K562 (cell line): Measurements from ENCODE around the gene GCDH. TPM values are rescaled to one million over a fixed set of nuclear protein-coding genes. Genes with fewer than 3 reads are reported as not detected.

Source experiments
- ATF1 ChIP-seq, 2 experiments: fragments of 450-650 bp in 1 of 2; IDR thresholded peaks; 2 replicates each; pipeline ENCODE4 v1.6.1; 2016; ENCODE audit warnings: missing compliant biosample characterization in 1 of 2, missing genetic modification characterization in 1 of 2
- DIDO1 ChIP-seq: fragments of 450-650 bp; IDR thresholded peaks from 2 replicates; pipeline ENCODE4 v1.6.1; 2016; ENCODE audit warnings: low read depth, missing biosample characterization, missing genetic modification characterization
- NR2C2 ChIP-seq, 2 experiments: fragments of 200-800 bp in 1 of 2; sonication (Bioruptor generic) in 1 of 2; sonication (generic) in 1 of 2; formaldehyde crosslinking in 1 of 2; IDR thresholded peaks; 2 replicates each; pipeline versions ENCODE4 v1.6.1 to v1.8.0; 2016 to 2022; ENCODE audit warnings: mild to moderate bottlenecking in 1 of 2, missing compliant biosample characterization in 1 of 2, missing genetic modification characterization in 1 of 2, missing genetic modification reagents in 1 of 2
- SMAD1 ChIP-seq: fragments of 150-350 bp; IDR thresholded peaks from 2 replicates; pipeline ENCODE4 v1.6.1; 2014; ENCODE audit warnings: low read length, low read depth; ENCODE audit not compliant: partially characterized antibody
- SOX6 ChIP-seq: fragments of 450-650 bp; IDR thresholded peaks from 2 replicates; pipeline ENCODE4 v1.6.1; 2014; ENCODE audit warnings: mild to moderate bottlenecking
- ZNF217 ChIP-seq: sonication (generic); formaldehyde crosslinking; IDR thresholded peaks from 2 replicates; pipeline ENCODE4 v1.8.0; 2022; ENCODE audit warnings: mild to moderate bottlenecking, missing genetic modification reagents
- ZNF436 ChIP-seq: fragments of 250-450, 450-650 bp; sonication (Bioruptor Pico); formaldehyde crosslinking; IDR thresholded peaks from 2 replicates; pipeline ENCODE4 v1.7.0; 2020; ENCODE audit warnings: mild to moderate bottlenecking
- ZNF589 ChIP-seq: fragments of 200-800 bp; sonication (Bioruptor generic); IDR thresholded peaks from 2 replicates; pipeline ENCODE4 v1.6.1; 2016; ENCODE audit warnings: low read depth, missing genetic modification characterization, missing compliant biosample characterization
- ZNF766 ChIP-seq: fragments of 200-800 bp; sonication (Bioruptor generic); conservative IDR thresholded peaks from 2 replicates; pipeline ENCODE4 v1.6.1; 2016; ENCODE audit warnings: missing genetic modification characterization, missing compliant biosample characterization
- polyA plus RNA-seq, 8 experiments: library from polyadenylated mRNA; depleted of rRNA in 4 of 8; stranded (reverse) in 5 of 8; unstranded in 3 of 8; fragments of >200 nt; fragmentation: Nextera tagmentation in 2 of 8; fragmentation: Illumina TruSeq in 1 of 8; extraction: Ambion mirVana in 2 of 8; extraction: Trizol in 1 of 8; gene quantifications; 2 replicates each; pipeline versions ENCODE4 v1.2.1 to v1.2.3, GENCODE V29; 2011 to 2014; ENCODE audit warnings: inconsistent platforms in 1 of 8, missing spikeins in 1 of 8
- total RNA-seq, 7 experiments: library from RNA; depleted of rRNA in 6 of 7; stranded (reverse); fragments of >200 nt in 6 of 7; fragmentation: Illumina TruSeq in 2 of 7; extraction: Trizol in 2 of 7; gene quantifications; 2 replicates each; pipeline versions ENCODE4 v1.2.1 to v1.2.3, GENCODE V29; 2011 to 2021; ENCODE audit warnings: low replicate concordance in 1 of 7
- TF ChIP-seq, protein P1 (sequence below): fragments of 450-650 bp; IDR thresholded peaks from 2 replicates; pipeline ENCODE4 v1.7.0; 2016; ENCODE audit warnings: borderline replicate concordance
- TF ChIP-seq, protein P2 (sequence below): fragments of 450-650 bp; conservative IDR thresholded peaks from 2 replicates; pipeline ENCODE4 v1.6.1; 2016; ENCODE audit warnings: missing genetic modification characterization, low read depth, mild to moderate bottlenecking, missing compliant biosample characterization, moderate library complexity
- TF ChIP-seq, protein P3 (sequence below): fragments of 450-650 bp; IDR thresholded peaks from 2 replicates; pipeline ENCODE4 v1.6.1; 2016; ENCODE audit warnings: mild to moderate bottlenecking, moderate library complexity

The GCDH gene
- total and polyA plus RNA-seq, 9 of the 15 experiments (the other 6 are each of a cell fraction or from before 2014, with no cell fraction given): 2.9 to 50.8 (median 19.1) TPM

DNA sequence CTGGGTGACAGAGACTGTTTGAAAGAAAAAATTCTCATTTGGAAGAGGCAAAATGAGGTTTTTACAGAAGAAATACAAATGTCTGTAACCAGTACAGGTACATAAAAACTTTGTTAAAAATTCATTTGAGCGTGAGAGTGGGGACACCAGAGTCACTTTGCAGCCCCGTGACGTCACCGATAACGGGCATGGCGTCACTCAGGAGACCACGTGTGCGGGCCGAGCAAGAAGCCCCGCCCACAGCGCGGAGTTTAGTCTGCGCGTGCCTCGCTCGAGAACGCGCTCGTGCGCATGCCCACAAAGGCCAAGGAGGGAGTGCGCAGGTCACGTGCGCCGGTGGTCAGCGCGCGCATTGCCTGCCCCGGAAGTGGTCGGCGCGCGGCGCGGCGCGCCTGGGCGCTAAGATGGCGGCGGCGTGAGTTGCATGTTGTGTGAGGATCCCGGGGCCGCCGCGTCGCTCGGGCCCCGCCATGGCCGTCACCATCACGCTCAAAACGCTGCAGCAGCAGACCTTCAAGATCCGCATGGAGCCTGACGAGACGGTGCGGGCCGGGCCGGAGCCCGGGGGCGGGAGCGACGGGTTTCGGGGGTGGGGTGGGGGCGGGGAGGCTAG lies 54.6 kb downstream of the GCDH start, which contains the start of gene RAD23A (continued):
- TF ChIP-seq, protein P1, sequence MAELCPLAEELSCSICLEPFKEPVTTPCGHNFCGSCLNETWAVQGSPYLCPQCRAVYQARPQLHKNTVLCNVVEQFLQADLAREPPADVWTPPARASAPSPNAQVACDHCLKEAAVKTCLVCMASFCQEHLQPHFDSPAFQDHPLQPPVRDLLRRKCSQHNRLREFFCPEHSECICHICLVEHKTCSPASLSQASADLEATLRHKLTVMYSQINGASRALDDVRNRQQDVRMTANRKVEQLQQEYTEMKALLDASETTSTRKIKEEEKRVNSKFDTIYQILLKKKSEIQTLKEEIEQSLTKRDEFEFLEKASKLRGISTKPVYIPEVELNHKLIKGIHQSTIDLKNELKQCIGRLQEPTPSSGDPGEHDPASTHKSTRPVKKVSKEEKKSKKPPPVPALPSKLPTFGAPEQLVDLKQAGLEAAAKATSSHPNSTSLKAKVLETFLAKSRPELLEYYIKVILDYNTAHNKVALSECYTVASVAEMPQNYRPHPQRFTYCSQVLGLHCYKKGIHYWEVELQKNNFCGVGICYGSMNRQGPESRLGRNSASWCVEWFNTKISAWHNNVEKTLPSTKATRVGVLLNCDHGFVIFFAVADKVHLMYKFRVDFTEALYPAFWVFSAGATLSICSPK: no peak
- TF ChIP-seq ZNF436 (peak; percentile 48; the same call in 1 of the 2 replicates), SOX6 (peak; percentile 57; the same call in 1 of the 2 replicates), DIDO1 (tag) (no peak), SMAD1 (peak; percentile 74), ZNF766 (peak; percentile 81), ZNF589 (CRISPR knock-in tag) (peak; percentile 65), ATF1 (CRISPR knock-in tag; IDR thresholded peaks at IDR 0.05) (peak; percentile 88), ATF1 (tag; IDR thresholded peaks at IDR 0.05) (peak; percentile 100), NR2C2 (CRISPR knock-in tag; IDR thresholded peaks at IDR 0.05) (peak; percentile 98), NR2C2 (tag; IDR thresholded peaks at IDR 0.05) (peak; percentile 99), ZNF217 (CRISPR knock-in tag) (no peak)
- TF ChIP-seq, protein P2, sequence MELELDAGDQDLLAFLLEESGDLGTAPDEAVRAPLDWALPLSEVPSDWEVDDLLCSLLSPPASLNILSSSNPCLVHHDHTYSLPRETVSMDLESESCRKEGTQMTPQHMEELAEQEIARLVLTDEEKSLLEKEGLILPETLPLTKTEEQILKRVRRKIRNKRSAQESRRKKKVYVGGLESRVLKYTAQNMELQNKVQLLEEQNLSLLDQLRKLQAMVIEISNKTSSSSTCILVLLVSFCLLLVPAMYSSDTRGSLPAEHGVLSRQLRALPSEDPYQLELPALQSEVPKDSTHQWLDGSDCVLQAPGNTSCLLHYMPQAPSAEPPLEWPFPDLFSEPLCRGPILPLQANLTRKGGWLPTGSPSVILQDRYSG (tag): 0 out of 2 replicates have a peak, but pooled peaks have one; percentile 61
- TF ChIP-seq, protein P3, sequence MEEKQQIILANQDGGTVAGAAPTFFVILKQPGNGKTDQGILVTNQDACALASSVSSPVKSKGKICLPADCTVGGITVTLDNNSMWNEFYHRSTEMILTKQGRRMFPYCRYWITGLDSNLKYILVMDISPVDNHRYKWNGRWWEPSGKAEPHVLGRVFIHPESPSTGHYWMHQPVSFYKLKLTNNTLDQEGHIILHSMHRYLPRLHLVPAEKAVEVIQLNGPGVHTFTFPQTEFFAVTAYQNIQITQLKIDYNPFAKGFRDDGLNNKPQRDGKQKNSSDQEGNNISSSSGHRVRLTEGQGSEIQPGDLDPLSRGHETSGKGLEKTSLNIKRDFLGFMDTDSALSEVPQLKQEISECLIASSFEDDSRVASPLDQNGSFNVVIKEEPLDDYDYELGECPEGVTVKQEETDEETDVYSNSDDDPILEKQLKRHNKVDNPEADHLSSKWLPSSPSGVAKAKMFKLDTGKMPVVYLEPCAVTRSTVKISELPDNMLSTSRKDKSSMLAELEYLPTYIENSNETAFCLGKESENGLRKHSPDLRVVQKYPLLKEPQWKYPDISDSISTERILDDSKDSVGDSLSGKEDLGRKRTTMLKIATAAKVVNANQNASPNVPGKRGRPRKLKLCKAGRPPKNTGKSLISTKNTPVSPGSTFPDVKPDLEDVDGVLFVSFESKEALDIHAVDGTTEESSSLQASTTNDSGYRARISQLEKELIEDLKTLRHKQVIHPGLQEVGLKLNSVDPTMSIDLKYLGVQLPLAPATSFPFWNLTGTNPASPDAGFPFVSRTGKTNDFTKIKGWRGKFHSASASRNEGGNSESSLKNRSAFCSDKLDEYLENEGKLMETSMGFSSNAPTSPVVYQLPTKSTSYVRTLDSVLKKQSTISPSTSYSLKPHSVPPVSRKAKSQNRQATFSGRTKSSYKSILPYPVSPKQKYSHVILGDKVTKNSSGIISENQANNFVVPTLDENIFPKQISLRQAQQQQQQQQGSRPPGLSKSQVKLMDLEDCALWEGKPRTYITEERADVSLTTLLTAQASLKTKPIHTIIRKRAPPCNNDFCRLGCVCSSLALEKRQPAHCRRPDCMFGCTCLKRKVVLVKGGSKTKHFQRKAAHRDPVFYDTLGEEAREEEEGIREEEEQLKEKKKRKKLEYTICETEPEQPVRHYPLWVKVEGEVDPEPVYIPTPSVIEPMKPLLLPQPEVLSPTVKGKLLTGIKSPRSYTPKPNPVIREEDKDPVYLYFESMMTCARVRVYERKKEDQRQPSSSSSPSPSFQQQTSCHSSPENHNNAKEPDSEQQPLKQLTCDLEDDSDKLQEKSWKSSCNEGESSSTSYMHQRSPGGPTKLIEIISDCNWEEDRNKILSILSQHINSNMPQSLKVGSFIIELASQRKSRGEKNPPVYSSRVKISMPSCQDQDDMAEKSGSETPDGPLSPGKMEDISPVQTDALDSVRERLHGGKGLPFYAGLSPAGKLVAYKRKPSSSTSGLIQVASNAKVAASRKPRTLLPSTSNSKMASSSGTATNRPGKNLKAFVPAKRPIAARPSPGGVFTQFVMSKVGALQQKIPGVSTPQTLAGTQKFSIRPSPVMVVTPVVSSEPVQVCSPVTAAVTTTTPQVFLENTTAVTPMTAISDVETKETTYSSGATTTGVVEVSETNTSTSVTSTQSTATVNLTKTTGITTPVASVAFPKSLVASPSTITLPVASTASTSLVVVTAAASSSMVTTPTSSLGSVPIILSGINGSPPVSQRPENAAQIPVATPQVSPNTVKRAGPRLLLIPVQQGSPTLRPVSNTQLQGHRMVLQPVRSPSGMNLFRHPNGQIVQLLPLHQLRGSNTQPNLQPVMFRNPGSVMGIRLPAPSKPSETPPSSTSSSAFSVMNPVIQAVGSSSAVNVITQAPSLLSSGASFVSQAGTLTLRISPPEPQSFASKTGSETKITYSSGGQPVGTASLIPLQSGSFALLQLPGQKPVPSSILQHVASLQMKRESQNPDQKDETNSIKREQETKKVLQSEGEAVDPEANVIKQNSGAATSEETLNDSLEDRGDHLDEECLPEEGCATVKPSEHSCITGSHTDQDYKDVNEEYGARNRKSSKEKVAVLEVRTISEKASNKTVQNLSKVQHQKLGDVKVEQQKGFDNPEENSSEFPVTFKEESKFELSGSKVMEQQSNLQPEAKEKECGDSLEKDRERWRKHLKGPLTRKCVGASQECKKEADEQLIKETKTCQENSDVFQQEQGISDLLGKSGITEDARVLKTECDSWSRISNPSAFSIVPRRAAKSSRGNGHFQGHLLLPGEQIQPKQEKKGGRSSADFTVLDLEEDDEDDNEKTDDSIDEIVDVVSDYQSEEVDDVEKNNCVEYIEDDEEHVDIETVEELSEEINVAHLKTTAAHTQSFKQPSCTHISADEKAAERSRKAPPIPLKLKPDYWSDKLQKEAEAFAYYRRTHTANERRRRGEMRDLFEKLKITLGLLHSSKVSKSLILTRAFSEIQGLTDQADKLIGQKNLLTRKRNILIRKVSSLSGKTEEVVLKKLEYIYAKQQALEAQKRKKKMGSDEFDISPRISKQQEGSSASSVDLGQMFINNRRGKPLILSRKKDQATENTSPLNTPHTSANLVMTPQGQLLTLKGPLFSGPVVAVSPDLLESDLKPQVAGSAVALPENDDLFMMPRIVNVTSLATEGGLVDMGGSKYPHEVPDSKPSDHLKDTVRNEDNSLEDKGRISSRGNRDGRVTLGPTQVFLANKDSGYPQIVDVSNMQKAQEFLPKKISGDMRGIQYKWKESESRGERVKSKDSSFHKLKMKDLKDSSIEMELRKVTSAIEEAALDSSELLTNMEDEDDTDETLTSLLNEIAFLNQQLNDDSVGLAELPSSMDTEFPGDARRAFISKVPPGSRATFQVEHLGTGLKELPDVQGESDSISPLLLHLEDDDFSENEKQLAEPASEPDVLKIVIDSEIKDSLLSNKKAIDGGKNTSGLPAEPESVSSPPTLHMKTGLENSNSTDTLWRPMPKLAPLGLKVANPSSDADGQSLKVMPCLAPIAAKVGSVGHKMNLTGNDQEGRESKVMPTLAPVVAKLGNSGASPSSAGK: peak; percentile 49; the same call in 1 of the 2 replicates
